ENCODE measurements around the gene PRSS27. TPM values are rescaled to one million over a fixed set of nuclear protein-coding genes. Genes with fewer than 3 reads are reported as not detected.
A peak's percentile ranks its signal among the peaks of the same experiment; 100 is the strongest.

The PRSS27 gene
- 6.3 and 6.6 TPM in 2 replicates for total RNA-seq
- long read RNA-seq = 0 reads

GRCh38 chr16:2720064-2720457 is at the start of gene PRSS27:
PRSS27 (minus strand) TSS chr16:2720224; CDS start chr16:2720160, 64 bp downstream.
- peak within 1 kb of the TSS; percentile 91 for H3K27ac Mint-ChIP-seq

GRCh38 chr16:2769675-2770056 is 49.6 kb upstream of the PRSS27 start:
- H3K27me3 Mint-ChIP-seq = no peaks in the 10 kb centered on the region
- H3K9me3 Mint-ChIP-seq (ENCODE audit: low read depth) = peaks cover 5% of the 10 kb centered on the region
- peak overlapping the region; percentile 82 for H3K27ac Mint-ChIP-seq
- peaks cover 44% of the 10 kb centered on the region for H3K36me3 Mint-ChIP-seq (ENCODE audit: insufficient read depth)
- no peaks in the 10 kb centered on the region for H3K4me1 Mint-ChIP-seq (ENCODE audit: low read depth)
- H3K4me3 Mint-ChIP-seq (ENCODE audit: low read depth) = no peak overlapping the region
- DNase-seq (ENCODE audit: low spot score, unreplicated experiment) = no peak
- TF ChIP-seq CTCF (IDR thresholded peaks at IDR 0.05; ENCODE audit: unreplicated experiment) = no peak

More at GRCh38 chr16:2720064-2720457, at the start of gene PRSS27:
- no peaks in the 10 kb centered on the region for H3K4me1 Mint-ChIP-seq (ENCODE audit: low read depth)
- no peaks in the 10 kb centered on the region for H3K36me3 Mint-ChIP-seq (ENCODE audit: insufficient read depth)
- no peak for TF ChIP-seq CTCF (IDR thresholded peaks at IDR 0.05; ENCODE audit: unreplicated experiment)
- H3K9me3 Mint-ChIP-seq (ENCODE audit: low read depth) = no peaks in the 10 kb centered on the region
- DNase-seq (ENCODE audit: low spot score, unreplicated experiment) = no peak
- H3K27me3 Mint-ChIP-seq = peaks cover 13% of the 10 kb centered on the region
- H3K4me3 Mint-ChIP-seq (ENCODE audit: low read depth) = peak within 1 kb of the TSS; percentile 80

- no peaks in the 10 kb centered on the region for H3K4me1 Mint-ChIP-seq (ENCODE audit: low read depth)
- peaks cover 49% of the 10 kb centered on the region for H3K36me3 Mint-ChIP-seq (ENCODE audit: insufficient read depth)
- H3K27me3 Mint-ChIP-seq = no peaks in the 10 kb centered on the region
- H3K27ac Mint-ChIP-seq = peak overlapping the region; percentile 24
- H3K9me3 Mint-ChIP-seq (ENCODE audit: low read depth) = peaks cover 5% of the 10 kb centered on the region
- no peak for TF ChIP-seq CTCF (IDR thresholded peaks at IDR 0.05; ENCODE audit: unreplicated experiment)
- DNase-seq (ENCODE audit: low spot score, unreplicated experiment) = no peak
- no peak overlapping the region for H3K4me3 Mint-ChIP-seq (ENCODE audit: low read depth)
Observed at GRCh38 chr16:2769100-2769529, 49.1 kb upstream of the PRSS27 start.

GRCh38 chr16:2768403-2769089 is 48.5 kb upstream of the PRSS27 start:
- no peak for TF ChIP-seq CTCF (IDR thresholded peaks at IDR 0.05; ENCODE audit: unreplicated experiment)
- Mint-ChIP-seq H3K36me3 (ENCODE audit: insufficient read depth) (peaks cover 55% of the 10 kb centered on the region), H3K27ac (peak overlapping the region; percentile 24), H3K4me1 (ENCODE audit: low read depth) (no peaks in the 10 kb centered on the region), H3K4me3 (ENCODE audit: low read depth) (no peak overlapping the region), H3K9me3 (ENCODE audit: low read depth) (peaks cover 11% of the 10 kb centered on the region), H3K27me3 (no peaks in the 10 kb centered on the region)
- DNase-seq (ENCODE audit: low spot score, unreplicated experiment) = no peak

- H3K4me3 Mint-ChIP-seq (ENCODE audit: low read depth) = no peak overlapping the region
- peaks cover 62% of the 10 kb centered on the region for H3K36me3 Mint-ChIP-seq (ENCODE audit: insufficient read depth)
- peaks cover 17% of the 10 kb centered on the region for H3K9me3 Mint-ChIP-seq (ENCODE audit: low read depth)
- H3K27me3 Mint-ChIP-seq = no peaks in the 10 kb centered on the region
- no peak for TF ChIP-seq CTCF (IDR thresholded peaks at IDR 0.05; ENCODE audit: unreplicated experiment)
- H3K4me1 Mint-ChIP-seq (ENCODE audit: low read depth) = no peaks in the 10 kb centered on the region
- H3K27ac Mint-ChIP-seq = no peak overlapping the region
- DNase-seq (ENCODE audit: low spot score, unreplicated experiment) = no peak
Observed at GRCh38 chr16:2767891-2768290, 47.9 kb upstream of the PRSS27 start.

Data from progenitor cell of endocrine pancreas (in vitro differentiated cells).